DND-41 (cell line): ENCODE measurements around the gene MED8.

ENCODE experiments used
- CTCF ChIP-seq: IDR thresholded peaks from 2 replicates; pipeline ENCODE4 v1.5.1; 2012; ENCODE audit warnings: borderline replicate concordance, low read length, moderate library complexity, mild to moderate bottlenecking; ENCODE audit not compliant: poor library complexity, severe bottlenecking; ENCODE audit errors: extremely low read depth
- EZH2 ChIP-seq: IDR thresholded peaks from 3 replicates; pipeline ENCODE4 v1.6.1; 2012; ENCODE audit warnings: borderline replicate concordance, low read depth, mild to moderate bottlenecking, moderate library complexity, low read length, inconsistent platforms; ENCODE audit not compliant: severe bottlenecking

GRCh38 chr1:43432171-43432860 lies 42.7 kb upstream of the MED8 start:
- no peak for TF ChIP-seq CTCF
- no peak for TF ChIP-seq EZH2
